ENCODE results near the gene ITGA4.
A peak's percentile ranks its signal among the peaks of the same experiment; 100 is the strongest.

Gene ITGA4

DNA sequence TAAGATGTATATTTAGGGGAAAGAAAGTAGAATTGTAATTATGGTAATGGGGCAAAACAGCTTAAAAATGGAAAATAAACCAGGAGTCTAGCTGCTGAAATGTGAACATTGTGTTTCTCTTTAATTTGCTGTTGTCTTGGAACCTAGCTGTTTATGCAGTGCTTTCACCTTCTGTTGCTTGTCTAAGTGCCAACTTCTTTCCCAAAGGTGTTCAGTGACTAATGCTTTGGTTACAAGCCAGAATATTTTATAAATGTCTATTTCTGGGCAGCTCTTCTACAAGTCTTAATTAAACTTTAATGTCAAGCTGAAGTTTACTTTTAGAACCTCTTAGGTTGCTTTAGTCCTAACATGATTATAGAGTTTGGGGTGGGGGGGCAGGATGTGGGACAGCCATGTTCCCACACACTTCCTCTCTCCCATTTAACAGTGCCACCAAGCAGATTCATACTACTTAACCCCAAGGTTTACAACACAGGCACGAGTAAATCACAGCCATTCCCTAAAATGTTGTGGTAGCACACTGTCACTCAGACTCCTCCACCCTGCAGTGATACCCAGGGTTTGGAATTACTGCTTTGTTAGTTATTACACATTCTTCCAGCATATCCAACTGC, 60.6 kb downstream of the ITGA4 start:
- DNase-seq: peak; percentile 19

DNA sequence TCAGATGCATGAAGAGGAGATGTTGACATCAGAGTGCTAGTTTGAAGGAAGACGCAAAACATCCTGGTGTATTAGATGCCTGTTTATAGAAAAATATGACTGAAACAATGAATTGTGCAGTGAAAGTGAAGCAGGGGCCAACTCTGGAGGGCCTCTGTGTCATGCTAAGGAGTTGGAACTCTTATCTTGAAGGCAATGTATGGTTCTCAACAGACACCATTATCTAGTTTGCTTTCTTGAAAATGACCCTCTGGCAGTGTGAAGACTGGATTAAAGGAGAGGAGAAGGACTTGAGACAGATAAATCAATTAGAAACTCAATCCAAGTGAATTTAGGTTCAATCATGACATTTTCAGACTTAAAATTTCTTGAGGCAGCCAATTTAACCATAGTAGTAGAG, 63.1 kb downstream of the ITGA4 start:
- DNase-seq: no peak

DNA sequence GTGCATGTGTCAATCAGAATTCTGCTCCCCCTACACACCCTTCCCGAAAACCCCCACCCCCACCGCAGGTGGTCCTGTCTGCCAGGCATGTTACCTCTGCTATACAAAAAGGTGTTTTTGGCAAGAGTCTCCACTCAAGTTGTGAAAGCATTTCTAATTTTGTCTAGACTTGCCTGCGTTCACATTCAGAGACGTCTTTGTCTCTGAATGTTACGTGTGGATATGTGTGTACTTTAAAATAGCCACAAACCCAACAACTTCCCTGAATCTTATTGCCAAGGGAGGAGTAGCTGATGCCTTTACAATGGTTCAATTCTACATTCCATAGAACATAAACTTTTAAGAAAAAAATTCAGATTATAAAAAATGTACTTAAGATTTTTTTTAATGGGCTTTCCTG, 66.6 kb downstream of the ITGA4 start:
- no peak for DNase-seq

DNA sequence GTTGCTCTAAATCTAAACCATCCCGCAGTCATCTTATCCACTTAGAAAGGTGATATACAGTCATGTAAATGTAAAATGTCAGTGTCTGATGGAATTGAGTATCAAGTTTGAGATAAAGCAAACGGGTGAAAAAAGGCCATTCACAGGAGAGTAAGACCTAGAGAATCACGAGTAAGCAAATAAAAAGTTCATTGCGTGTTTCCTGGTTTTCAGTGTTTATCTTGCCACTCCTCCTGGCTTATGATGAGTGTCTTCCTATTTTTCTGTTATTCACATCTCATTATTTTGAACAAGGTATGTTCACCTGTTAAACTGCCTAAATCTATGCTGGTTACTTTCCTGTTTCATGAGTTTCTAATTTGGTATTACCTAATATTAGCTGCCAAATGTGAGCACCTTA, 68.8 kb downstream of the ITGA4 start:
- DNase-seq: no peak

DNA sequence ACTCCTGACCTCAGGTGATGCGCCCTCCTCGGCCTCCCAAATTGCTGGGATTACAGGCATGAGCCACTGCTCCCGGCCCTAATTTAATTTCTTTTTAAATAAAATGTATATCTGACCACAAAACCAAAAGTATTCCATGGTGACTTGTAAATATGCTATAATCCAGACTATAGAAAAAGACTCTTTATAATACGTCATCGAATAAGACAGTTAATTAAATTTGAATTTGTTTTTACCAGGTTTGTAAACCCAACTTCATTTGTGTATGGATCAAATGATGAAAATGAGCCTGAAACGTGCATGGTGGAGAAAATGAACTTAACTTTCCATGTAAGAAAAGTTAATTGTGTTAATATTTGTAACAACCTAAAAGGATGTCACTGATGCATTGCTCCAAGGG, 69.9 kb downstream of the ITGA4 start:
- no peak for DNase-seq

DNA sequence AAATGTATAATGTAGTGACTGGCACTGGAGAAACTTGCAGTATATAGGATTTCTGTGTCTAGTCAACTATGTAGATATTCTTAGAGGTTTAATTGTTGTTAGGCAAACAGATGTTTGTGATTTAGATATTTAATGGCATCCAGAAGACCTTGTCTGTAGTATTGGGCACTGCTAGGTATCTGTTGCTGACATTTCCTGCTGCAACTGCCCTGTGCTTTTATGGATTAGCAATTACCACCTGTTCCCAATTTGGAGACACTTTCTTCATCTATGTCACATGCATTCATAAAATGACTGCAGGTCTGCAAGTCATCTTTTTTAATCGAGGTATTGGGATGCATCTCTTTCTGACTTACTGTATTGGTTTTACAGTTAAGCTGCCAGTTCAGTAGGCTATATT, 71.3 kb downstream of the ITGA4 start:
- DNase-seq: no peak

DNA sequence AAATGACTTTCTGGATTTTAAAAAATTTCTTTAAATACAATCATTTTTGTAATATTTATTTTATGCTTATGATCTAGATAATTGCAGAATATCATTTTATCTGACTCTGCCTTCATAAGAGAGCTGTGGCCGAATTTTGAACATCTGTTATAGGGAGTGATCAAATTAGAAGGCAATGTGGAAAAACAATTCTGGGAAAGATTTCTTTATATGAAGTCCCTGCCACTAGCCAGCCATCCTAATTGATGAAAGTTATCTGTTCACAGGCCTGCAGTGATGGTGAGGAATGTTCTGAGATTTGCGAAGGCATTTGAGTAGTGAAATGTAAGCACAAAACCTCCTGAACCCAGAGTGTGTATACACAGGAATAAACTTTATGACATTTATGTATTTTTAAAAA, 79.5 kb downstream of the ITGA4 start:
- DNase-seq: no peak

DNA sequence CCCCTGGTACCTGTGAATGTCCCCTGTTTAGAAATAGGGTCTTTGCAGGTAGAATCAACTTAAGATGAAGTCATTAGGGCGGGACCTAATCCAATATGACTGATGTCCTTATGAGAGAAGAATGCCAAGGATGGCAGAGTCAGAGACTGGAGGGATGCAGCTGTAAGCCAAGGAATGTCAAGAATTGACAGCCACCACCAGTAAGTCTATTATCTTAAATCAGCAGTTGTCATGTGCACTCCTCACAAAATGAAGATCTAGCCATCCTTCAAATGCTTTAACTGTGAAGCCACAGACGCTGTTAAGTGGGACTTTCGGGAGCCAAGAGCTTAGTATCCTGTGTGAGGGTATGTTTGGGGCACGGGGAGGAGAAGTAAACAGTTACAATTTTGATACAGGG, 83.2 kb downstream of the ITGA4 start:
- no peak for DNase-seq

DNA sequence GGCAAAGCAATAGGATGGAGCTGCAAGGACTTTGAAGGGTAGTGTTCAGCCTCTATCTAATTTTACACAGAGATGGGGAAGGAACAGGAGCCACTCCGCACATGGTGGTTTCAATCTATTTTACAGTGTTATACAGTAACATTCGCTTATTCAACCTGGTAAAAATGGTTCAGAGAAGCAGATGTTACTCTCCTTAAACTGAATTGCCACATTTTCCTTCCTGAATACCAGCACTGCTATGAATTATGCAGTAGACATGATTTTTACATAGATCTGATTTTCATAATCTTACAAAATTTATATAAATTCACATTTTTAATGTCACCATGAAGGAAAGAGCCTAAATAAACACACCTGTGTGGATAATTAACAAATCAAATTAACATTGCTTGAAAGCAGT, 85.0 kb downstream of the ITGA4 start:
- no peak for DNase-seq

DNA sequence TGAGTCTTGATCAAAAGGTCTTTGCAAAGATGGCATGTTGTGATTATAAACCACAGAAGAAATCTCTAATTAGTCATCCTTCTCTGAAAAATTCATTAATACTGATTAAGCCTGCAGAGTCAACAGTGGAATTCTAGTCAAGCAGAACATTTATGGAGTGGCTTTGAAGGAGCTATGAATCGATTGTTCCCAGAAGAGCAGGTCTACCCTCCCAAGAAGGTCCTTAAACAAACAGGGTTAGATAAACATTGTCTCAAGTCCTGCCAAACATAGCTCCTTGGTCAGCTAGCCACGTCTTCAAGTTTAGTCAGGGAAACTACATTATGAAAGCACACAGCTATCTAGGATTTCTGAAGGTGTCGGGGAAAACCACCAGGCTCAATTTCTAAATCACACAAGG, 88.9 kb downstream of the ITGA4 start:
- no peak for DNase-seq

DNA sequence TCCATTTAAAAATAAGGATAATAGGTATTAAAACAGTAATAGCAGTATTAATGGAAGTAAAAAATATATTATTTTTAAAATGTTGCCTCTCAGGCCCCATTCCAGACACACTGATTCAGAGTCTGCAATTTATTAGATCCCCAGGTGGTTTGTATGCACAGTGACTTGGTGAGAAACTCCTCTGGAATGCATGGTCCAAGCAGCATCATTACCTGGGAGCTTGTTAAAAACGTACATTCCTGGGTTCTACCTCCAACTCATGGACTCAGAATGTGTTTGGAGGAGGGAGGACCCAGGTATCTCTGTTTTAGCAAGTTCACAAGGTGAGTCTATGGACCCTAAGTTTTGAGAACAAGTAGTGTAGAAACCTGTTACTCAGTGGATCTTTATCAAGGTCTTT, 95.6 kb downstream of the ITGA4 start:
- DNase-seq: no peak

DNA sequence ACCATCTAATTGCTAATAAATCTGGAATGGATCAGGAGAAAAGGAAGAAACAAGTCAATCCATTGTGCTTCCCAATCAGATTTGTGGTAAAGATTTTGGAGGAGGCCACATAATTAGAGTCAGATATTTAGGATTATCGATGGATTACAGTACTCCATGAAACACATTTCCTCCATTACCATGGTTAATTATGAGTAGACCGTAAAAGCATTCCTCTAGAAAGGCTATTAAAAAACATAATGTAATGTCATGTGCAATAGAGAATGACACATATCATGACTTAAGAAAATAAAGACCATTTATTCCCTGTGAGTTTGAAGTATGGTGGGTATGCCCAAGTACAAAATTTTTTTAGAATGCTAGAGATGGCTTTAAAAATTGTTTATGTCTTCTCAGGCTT, 96.1 kb downstream of the ITGA4 start:
- no peak for DNase-seq

DNA sequence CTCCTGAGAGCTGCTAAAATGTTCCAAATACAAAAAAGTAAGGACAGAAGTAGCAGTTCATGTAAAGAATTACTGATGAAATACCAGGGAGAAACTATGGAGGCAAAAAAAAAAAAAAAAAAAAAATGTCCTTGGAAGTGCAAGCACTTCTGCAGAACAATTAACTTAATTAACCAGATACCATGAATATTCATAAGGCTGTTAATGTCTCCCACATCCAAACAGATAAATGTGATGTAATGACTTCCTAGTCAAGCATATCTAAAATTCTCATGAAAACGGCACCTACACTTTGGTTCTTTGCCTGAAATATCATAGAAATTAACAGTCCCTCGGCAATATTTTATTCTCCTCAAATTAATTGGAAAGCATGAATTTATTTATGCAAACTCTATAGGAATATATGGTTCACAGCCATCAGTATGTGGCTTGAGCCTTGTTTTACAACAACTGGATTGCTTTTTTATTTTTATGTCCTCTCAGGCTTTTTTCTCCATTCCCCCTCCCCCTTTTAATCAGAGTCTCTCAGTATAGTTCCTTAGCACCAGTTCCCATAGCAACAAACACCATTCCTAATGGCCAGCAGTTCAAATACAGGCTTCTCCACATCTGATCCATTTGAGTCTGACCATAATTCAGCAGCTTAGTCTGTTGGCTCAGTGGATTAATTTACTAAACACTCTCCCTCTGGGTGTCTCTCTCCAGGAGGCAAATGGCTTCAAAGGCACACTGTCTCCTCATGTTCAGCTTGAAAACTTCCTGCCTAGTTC, 97.1 kb downstream of the ITGA4 start:
- DNase-seq: no peak

DNA sequence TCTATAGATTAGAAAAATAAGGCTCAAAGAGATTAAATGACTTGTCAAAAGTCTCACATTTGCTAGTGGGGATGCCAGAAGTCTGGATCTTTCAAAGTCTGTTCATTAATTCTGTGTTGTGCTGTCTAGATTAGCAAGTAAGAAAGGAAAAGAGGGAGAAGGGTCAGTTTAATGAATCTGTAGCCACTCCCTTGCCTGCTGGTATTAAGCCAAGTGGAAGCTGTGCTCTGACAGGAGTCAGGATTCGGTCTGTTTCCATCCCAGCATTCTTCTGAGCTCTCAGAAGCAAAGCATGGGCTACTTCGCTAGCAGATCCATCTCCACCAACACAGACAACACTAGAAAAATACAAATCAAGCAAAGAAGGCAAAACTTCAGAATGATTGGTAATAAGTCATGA, 101.2 kb downstream of the ITGA4 start:
- DNase-seq: no peak

DNA sequence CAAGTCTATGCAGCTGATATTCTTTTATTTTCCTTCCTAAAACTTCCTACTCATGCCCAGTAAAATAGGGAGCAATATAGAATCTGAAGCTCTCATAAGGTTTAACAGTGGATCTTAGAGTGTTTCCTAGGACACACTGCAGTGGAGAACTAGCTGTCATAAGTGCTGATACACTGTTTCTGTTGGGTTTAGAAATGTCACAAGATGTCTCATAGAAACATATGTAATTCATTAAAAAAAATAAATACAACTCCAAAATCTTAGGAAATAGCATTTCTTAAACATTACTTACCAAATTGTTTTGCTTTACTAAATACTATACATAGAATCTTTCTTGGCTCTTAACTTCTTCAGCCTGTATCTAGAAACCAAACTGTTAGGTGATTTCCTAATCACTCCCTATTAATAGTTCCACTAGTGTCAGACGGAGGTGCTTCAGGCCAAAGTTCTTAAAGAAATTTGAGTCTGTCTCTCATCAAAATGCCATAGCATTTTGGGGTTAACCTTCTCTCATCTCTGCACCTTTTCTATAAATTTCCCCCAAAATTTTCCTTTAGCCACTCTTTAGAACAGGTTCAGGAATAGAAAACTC, 106.0 kb downstream of the ITGA4 start:
- DNase-seq: no peak

DNA sequence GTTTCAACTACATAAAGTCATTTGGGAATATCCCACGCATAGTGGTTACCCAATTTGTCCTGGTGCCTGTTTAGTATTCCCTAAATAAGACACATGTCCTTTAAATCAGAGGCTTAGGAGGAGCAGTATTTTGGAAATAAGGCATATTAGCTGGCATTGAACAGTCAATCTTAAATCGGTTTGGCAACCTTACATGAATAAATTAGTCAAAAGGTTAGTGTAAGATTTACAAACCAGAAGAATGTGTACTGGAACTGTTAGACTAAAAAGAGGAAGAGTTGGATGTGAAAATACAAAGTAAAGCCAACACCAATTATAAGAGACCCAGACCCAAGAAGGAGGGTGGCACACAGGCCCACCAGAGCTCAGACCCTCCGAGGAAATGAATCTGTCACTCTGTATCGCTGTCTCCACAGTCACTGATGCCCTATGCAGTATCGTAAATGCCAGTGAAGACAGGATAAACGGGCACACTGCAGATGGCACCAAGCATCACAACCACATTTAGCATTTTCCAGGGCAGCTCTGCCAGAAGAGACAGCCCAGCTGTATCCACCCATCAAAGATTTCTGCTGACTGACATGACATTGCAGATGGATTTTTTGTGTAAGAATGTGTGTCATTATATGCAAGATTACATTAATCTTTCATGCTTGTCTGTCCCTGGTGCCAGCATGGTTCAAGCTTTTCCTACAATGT, 109.3 kb downstream of the ITGA4 start:
- DNase-seq: peak; percentile 26

DNA sequence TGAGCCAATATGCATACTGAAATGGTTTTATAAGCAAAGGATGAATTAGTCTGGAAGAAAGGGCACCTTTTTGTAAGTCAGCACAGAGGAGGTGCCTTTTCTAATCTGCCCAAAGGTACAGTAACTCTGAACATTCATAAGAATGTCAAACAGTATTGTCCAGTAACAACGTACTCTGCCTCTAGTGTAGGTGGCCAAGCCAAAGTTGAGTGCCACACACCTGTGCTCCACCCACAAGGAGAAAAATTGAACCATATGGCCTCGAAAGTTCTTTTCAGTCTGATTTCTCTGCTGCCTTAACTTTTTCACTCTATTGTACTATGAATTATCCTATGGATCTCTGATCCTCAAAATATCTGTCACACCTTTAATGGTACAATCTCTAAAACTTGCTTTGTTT, 112.9 kb downstream of the ITGA4 start:
- no peak for DNase-seq

DNA sequence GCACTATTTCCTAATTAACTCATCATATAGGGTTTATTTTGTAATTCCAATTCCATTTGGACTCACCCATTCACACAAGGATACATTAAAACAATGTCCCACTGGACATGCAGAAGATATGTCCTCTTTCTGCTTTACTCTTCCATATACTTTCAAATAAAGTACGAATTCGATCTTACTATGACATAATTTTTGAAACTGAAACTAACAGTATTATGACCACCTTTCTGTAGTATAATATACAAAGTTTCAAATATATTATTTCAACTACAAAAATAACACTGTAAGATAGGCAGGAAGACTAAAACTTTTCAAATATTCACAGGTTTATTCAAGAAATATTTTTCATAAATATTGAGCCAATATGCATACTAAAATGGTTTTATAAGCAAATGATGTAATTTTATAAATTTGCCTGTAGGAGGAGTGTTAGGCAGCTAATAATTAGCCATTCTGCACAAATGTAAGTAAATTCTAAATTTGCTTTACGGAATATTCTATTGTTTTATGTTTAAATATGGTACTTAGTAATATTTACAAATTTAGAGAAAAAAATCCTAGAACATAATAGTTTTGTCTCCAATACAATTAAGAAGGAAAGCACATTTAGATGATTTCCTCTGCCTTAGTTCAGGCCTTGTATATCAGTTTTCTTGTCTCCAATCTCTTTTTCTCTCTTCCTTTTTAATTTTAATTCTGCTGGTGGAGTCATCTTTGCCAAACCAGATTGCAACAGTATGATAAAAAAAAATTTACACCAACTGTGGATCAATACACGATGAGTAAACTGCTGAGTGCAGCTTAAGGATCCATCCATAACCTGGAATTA, 113.9 kb downstream of the ITGA4 start:
- no peak for DNase-seq

DNA sequence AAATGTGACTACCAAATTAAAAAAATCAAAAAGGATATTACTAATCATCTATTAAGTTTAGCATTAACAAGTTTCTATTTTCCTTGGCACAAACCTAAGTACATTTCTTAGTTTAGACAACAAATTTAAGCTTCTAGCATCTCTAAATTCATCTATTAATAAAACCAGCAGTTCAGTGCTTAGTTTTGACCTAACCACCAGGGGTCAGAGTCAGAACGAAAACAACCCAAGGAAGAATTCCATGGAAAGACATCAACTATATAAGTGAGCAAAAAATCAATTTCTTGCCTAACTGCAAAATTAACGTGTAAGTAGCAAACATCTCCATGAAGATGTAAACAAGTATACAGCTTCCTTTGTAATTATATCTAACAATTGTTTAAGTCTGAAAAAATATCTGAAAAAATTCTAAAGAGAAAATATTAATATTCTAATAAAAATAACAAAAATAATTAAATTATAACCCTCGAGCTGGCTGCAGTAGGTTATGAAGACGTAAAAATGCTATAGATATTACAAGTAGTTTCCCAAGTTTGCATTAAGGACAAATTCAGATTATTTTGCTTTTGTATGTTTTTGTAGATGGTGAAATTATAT, 116.1 kb downstream of the ITGA4 start:
- DNase-seq: no peak

DNA sequence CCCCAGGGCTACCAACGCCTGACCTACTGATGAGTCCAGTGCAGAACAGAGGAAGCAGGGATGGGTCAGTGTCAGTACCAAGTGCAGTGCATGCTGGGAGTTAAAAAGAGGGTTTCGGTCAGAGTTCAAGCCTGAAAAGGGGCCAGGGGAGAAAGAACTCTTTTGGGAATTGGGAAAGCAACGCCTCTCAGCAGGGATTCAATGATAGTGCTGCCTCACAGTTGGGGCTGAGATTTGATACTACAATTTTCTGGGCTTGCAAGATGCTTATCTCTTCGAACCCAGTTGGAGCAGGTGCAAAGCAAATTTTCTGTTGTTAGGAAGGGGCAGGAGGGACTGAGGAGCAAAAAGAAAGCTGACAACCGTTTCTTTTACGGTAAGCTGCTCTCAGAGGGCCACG, 117.1 kb downstream of the ITGA4 start:
- DNase-seq: no peak

DNA sequence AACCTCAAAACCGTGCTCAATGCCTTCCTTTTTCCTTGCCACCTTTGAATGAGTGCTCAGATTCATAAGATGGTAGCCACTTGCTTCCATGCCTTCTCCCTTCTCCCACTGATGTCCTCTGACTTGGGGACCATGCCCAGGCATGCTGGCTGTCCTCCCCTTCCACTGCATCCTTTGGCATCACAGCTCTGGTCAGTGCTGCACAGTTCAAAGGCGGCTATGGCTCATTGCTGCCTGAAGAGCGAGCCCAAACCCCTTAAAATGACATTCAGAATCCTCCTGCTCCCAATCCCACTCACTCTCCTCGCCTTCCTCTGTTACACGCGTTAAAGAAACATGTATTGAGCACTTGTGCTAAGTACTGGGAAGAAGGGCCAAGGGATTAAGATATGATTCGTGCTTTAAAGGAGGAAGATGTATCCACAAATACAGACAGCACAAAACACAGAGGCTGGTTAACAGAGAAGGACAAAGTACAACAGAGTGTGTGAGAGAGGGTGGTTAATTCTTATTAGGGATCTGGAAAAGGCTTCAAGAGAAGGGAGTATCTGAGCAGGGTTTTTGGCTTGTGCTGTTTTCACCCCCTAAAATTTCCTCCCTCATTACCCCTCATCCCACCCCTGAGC, 118.0 kb downstream of the ITGA4 start:
- DNase-seq: no peak

DNA sequence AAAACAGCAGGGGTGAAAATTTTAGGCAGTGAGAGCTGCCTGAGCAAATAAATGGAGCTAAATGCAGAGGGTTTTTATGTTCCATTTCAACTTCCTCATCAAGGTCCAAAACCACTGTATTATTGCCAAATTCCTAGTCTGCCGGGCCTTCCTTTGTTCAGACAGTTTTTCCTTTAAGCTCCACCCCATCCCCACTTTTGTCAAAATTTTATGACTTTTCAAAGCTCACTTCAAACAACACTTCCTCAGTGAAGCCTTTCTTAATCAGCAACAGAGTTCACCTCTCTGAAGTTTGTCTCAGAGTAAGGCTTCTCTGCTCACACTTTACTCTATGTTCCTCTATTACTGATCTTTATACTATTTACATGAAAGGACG, 118.5 kb downstream of the ITGA4 start:
- DNase-seq: no peak

Data from femur (tissue), 1 donor.